ENCODE measurements around the gene HRC.

- no peak for TF ChIP-seq CTCF (conservative IDR thresholded peaks at IDR 0.05)
- TF ChIP-seq EZH2 (IDR thresholded peaks at IDR 0.05; ENCODE audit: low read depth) = no peak
These were observed 3.1 kb downstream of the HRC start for GRCh38 chr19:49152119-49152550.
